22Rv1 (cell line): ENCODE measurements around the gene EYS.

ENCODE experiments used
- H3K27ac ChIP-seq: fragments of 450-650 bp; 2 replicates; pipeline ENCODE4 v1.5.1; 2017
- ZFX ChIP-seq: fragments of 450-650 bp; IDR thresholded peaks from 2 replicates; pipeline ENCODE4 v1.6.1; 2017; ENCODE audit warnings: antibody characterized with exemption, borderline replicate concordance
- TF ChIP-seq, protein P1 (sequence below): fragments of 450-650 bp; IDR thresholded peaks from 2 replicates; pipeline ENCODE4 v1.5.1; 2017; ENCODE audit warnings: mild to moderate bottlenecking

Gene EYS

DNA sequence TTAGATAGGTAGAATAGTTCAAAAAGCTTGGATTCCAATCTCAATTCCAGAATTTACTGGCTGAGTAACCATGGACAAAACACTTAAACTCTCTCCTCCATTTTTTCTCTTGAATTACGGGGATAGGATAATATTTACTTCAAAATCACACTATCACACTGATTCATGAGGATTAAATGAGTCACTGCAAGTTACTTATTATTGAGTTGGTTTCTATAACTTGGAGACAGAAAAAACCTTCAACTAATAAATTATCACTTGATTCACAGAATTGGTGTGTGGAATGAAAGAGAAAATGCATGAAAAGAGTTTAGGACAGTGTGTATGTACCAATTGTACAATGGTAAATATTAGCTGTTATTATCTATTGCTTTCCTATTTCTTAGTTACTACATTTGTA, 1486.2 kb downstream of the EYS start:
- H3K27ac ChIP-seq = no peak overlapping the region
- no peak for TF ChIP-seq ZFX
- TF ChIP-seq, protein P1, sequence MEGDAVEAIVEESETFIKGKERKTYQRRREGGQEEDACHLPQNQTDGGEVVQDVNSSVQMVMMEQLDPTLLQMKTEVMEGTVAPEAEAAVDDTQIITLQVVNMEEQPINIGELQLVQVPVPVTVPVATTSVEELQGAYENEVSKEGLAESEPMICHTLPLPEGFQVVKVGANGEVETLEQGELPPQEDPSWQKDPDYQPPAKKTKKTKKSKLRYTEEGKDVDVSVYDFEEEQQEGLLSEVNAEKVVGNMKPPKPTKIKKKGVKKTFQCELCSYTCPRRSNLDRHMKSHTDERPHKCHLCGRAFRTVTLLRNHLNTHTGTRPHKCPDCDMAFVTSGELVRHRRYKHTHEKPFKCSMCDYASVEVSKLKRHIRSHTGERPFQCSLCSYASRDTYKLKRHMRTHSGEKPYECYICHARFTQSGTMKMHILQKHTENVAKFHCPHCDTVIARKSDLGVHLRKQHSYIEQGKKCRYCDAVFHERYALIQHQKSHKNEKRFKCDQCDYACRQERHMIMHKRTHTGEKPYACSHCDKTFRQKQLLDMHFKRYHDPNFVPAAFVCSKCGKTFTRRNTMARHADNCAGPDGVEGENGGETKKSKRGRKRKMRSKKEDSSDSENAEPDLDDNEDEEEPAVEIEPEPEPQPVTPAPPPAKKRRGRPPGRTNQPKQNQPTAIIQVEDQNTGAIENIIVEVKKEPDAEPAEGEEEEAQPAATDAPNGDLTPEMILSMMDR = no peak

DNA sequence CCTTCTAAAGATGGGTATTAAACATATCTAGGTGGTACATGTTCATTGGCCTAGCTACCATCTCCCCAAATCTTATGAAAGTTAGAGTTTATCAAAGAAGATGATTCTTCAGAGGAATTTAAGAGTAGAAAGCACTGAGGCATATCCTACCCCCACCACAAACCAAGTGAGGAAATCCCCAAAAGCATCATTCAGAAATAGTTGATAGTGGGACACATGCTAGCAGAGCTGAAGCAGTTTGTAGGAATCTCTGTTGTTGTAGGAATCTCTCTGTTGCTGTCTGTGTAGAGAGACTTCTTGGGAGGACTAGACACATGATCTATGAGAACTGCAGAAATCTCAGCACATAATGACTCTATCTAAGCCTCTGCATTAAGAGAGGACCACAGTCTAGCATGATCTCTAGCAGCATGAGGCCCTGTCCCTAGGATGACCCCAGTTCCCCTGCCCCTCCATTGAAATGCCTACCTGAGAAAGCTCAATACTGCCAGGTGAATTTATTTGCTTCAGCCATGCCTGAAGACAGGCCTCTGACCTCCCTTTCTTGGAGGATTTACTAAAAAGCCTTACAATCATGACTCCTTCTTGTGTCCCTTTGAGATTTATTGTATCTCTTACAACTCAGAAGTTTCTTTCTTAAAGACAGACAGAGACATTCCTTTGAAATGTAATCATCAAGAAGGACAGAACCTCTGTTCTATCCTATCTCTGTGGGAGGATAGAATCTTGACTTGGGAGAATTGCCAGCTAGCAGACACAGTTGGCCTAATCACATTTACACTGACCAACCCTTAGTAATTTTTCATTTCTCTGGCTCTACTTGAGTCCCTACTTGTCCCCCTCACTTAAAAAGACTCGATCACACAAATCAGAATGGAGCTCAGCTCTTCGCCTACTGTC, 1489.1 kb downstream of the EYS start:
- H3K27ac ChIP-seq = no peak overlapping the region
- no peak for TF ChIP-seq ZFX

DNA sequence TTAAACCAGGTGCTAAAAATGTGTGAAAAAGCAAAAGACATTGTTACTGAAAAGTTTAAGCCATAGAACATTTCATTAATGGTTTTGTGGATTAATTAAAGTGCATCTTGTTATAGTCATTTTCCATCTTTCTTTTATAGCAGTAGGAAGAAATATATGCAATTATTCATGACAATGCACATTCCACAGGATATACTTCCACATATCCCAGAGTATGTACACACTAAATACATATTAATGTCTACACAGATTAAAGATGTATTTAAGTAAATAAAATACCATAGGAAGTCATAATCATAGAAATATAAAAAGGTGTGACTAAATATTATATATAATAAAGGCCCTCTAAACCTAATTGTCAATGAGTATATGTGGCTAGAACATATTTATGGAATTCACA, 1492.7 kb downstream of the EYS start:
- TF ChIP-seq ZFX = no peak
- TF ChIP-seq, protein P1 = no peak
- H3K27ac ChIP-seq = no peak overlapping the region

DNA sequence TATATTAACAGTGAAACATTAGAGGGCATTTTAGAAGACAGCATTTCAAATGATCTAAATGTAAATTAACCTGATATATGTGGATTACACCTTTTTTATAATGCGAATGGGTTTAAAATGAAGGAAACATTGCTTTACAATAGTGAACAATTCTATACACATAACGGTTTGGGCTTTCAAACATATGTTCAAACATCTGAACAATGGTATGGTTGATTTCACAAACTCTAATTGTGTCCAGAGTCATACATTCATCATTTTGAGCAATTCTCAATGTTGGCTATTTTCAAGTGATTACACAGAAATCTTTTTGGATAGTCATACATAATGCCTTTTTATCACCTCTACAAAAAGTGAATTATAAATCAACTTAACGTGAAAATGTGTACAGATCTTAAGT, 1493.3 kb downstream of the EYS start:
- no peak overlapping the region for H3K27ac ChIP-seq
- TF ChIP-seq ZFX = no peak
- TF ChIP-seq, protein P1 = no peak

DNA sequence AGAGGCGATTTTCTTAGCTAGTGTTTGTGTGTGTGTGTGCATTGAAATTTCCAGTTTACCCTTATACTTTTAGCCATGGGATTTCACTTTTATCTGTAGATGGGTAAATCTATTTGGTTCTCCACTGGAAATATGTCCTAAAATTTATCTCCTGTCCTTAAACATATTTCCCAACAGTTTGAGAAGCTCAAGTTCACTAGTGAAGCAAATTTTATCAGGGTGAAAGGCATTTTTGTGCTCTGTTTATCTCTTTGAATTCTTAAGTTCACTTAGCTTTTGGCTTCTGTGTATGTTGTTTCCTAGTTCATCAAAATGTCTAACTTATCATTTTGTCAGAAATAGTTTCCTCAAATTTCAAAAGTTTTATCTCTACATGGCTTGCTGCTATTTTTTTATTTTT, 1509.8 kb downstream of the EYS start:
- no peak for TF ChIP-seq ZFX
- TF ChIP-seq, protein P1 = no peak
- H3K27ac ChIP-seq = no peak overlapping the region

DNA sequence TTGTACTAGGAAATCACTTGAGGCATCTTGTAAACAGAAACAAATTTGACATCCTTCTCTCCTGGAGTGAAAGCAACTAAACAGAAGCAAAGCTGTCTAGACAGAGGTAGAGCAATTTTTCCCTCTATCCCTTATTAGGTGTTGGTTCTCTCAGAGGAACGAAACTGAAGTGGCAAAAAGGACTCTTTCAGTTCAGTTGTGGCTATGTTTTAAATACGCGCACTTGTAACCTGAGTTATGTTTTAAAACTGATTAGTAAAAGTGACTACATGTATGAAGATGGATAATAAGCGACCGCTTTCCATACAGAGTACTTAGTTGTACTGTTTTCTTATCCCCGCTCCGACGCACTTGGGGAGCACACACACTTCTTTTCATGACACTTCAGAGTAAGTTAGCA, 1520.4 kb downstream of the EYS start:
- no peak for TF ChIP-seq ZFX
- TF ChIP-seq, protein P1 = no peak
- H3K27ac ChIP-seq = no peak overlapping the region

DNA sequence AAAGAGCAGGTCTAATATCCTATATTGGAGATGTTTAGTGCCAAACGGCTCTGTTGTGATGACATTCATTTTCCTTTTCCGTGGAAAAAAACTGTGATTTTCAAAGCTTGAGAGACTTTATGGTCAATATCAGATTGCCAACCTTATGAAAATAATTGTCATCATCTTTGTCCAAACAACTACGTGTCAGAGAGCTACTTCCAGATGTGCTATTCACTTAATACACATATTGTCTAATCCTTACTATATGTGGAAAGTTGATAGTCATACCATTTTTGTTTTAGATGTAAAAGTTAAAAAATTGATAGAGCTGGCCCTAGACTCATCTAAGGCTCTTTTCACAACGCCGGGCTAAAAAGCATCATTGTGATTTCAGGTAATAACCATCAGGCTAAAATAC, 1521.4 kb downstream of the EYS start:
- H3K27ac ChIP-seq = no peak overlapping the region
- TF ChIP-seq ZFX = no peak
- TF ChIP-seq, protein P1 = no peak
